ENCODE measurements around the gene CFAP61. TPM values are rescaled to one million over a fixed set of nuclear protein-coding genes. Genes with fewer than 3 reads are reported as not detected.

CFAP61 gene
- polyA plus RNA-seq, 1 experiment: not detected

DNA sequence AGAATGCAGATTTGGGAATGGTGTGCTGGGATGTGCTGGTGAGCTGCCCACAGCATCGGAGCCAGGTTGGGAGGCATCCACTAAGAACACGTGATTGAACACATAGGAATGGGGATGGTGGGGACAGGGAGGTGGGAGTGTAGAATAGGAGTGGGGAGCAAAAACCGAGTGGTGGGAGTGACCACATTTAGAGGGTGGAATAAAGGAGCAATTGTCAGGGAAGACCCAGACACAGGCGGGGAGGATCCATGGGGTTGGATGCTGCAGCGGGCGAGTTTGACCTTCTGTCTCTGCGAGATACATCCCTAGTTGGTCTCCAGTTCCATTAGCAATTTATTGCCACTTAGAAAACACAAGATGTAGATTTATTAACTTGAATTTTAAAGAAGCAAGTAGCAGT, 30.5 kb upstream of the CFAP61 start:
- ChIA-PET CTCF (no interaction called here), POLR2A (no interaction called here)
- TF ChIP-seq, protein P1, sequence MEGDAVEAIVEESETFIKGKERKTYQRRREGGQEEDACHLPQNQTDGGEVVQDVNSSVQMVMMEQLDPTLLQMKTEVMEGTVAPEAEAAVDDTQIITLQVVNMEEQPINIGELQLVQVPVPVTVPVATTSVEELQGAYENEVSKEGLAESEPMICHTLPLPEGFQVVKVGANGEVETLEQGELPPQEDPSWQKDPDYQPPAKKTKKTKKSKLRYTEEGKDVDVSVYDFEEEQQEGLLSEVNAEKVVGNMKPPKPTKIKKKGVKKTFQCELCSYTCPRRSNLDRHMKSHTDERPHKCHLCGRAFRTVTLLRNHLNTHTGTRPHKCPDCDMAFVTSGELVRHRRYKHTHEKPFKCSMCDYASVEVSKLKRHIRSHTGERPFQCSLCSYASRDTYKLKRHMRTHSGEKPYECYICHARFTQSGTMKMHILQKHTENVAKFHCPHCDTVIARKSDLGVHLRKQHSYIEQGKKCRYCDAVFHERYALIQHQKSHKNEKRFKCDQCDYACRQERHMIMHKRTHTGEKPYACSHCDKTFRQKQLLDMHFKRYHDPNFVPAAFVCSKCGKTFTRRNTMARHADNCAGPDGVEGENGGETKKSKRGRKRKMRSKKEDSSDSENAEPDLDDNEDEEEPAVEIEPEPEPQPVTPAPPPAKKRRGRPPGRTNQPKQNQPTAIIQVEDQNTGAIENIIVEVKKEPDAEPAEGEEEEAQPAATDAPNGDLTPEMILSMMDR (IDR thresholded peaks at IDR 0.05; ENCODE audit: insufficient read depth, low read depth, low read length): no peak
- H3K27me3 ChIP-seq (ENCODE audit: control insufficient read depth, insufficient read depth, low read length): no peaks in the 10 kb centered on the region
- DNase-seq (ENCODE audit: low read depth): no peak
- H3K4me3 ChIP-seq (ENCODE audit: low read depth, low read length): no peak overlapping the region
- H3K36me3 ChIP-seq (ENCODE audit: control insufficient read depth, insufficient read depth, low read length): no peaks in the 10 kb centered on the region; the same call in 1 of the 2 replicates

DNA sequence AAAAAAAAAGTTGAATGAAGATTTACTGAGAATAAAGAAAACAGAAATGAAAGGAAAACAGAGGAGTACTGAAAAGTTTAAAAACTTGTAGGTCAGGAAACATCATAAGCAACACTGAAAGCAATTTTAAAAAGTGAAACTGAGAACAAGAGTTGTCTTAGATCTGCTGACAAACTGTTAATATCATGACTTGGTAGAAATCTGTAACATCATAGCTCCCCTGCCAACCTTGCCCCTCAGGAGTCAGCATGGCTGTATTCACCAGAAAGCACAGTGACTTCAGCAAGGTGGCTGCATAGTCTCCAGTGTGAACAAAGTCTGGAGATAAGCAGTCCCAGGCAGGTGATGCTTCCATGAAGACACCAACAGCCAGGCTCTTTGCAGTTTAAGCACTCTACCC, 29.8 kb upstream of the CFAP61 start:
- ChIA-PET POLR2A (no interaction called here), CTCF (no interaction called here)
- TF ChIP-seq, protein P1 (IDR thresholded peaks at IDR 0.05; ENCODE audit: insufficient read depth, low read depth, low read length): no peak
- Histone ChIP-seq H3K27me3 (ENCODE audit: control insufficient read depth, insufficient read depth, low read length) (no peaks in the 10 kb centered on the region), H3K36me3 (ENCODE audit: control insufficient read depth, insufficient read depth, low read length) (no peaks in the 10 kb centered on the region; the same call in 1 of the 2 replicates), H3K4me3 (ENCODE audit: low read depth, low read length) (no peak overlapping the region)
- no peak for DNase-seq (ENCODE audit: low read depth)

DNA sequence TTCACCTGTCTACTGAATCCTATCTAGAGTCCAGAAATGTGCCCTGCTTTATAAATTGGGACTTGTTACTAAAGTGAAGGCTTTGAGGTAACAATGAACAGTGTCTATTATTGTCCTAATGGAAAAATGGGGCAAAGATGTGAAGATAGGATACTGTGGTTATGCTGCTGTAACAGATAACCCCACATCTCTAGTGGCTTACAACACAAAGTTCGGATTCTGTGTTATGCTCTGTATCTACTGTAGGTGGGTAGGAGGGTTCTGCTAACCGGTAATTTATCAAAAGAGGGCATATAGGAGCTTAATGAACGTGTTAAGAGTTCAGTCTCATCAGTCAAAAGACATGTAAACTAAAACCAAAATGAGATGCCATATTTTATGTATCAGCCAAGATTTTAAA, 28.9 kb upstream of the CFAP61 start:
- ChIA-PET CTCF (no interaction called here), POLR2A (no interaction called here)

DNA sequence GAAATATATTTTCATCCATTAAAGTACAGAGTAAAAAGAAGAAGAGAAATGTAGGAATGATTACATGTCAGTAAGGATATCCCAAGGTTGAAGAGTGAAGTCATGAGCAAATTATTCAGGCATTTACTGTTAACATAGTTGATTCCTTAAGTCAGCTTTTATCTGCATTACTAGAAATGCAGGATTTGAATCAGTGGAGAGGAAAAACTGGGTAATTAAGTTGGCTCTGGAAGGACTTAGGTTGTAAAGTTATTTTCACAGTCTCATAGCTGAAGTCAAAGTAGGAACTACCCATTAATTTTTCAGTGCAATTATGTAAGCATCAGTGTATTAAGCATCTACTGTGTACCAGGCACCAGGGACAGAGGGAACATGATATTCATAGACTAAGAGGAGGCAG, 27.4 kb upstream of the CFAP61 start:
- H3K27me3 ChIP-seq (ENCODE audit: control insufficient read depth, insufficient read depth, low read length): no peaks in the 10 kb centered on the region
- H3K4me3 ChIP-seq (ENCODE audit: low read depth, low read length): no peak overlapping the region
- no peak for DNase-seq (ENCODE audit: low read depth)
- ChIA-PET POLR2A (interaction anchor here (0.6 kb wide), 1 partner anchor 249 kb away, joined by 3 read pairs; no protein-coding TSS in a partner anchor), CTCF (no interaction called here)
- no peaks in the 10 kb centered on the region; the same call in 1 of the 2 replicates for H3K36me3 ChIP-seq (ENCODE audit: control insufficient read depth, insufficient read depth, low read length)
- TF ChIP-seq, protein P1 (IDR thresholded peaks at IDR 0.05; ENCODE audit: insufficient read depth, low read depth, low read length): no peak

More for the DNA sequence above, 28.9 kb upstream of the CFAP61 start:
- no peaks in the 10 kb centered on the region; the same call in 1 of the 2 replicates for H3K36me3 ChIP-seq (ENCODE audit: control insufficient read depth, insufficient read depth, low read length)
- H3K27me3 ChIP-seq (ENCODE audit: control insufficient read depth, insufficient read depth, low read length): no peaks in the 10 kb centered on the region
- TF ChIP-seq, protein P1 (IDR thresholded peaks at IDR 0.05; ENCODE audit: insufficient read depth, low read depth, low read length): no peak
- no peak for DNase-seq (ENCODE audit: low read depth)
- H3K4me3 ChIP-seq (ENCODE audit: low read depth, low read length): no peak overlapping the region

DNA sequence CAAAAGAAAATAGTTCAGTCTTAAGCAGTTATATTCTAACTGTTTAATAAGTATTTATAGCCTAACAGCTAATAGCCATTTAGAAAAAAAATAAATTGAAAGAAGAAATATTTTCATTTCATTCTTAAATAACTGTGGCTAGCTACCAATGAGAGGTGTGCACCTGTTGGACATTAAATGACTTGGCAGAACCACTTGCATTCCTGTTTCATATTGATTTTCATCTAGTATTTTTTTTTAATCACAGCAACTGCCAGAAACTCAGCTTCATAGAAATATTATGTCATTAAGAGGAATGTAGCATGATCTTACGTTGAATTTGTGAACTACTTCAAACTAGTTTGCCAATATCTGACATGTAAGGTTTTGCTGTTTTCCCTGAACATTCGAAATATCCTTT, 25.0 kb upstream of the CFAP61 start:
- Histone ChIP-seq H3K36me3 (ENCODE audit: control insufficient read depth, insufficient read depth, low read length) (peaks cover 2% of the 10 kb centered on the region), H3K27me3 (ENCODE audit: control insufficient read depth, insufficient read depth, low read length) (no peaks in the 10 kb centered on the region), H3K4me3 (ENCODE audit: low read depth, low read length) (no peak overlapping the region)
- DNase-seq (ENCODE audit: low read depth): no peak
- ChIA-PET CTCF (interaction anchor here (0.7 to 2.1 kb wide), 2 partner anchors 11 to 260 kb away, joined by 5 to 8 read pairs; partner anchors contain the start of gene NAA20), POLR2A (no interaction called here)
- TF ChIP-seq, protein P1 (IDR thresholded peaks at IDR 0.05; ENCODE audit: insufficient read depth, low read depth, low read length): no peak

All from BJ (cell line).